HG03342 (cell line): ENCODE data around the gene MPPED2.

Experiments
- ATAC-seq: cut with Tn5 transposase; IDR thresholded peaks from one replicate; pipeline ENCODE4 v1.9.1; 2021; ENCODE audit warnings: mild to moderate bottlenecking, moderate library complexity; ENCODE audit not compliant: unreplicated experiment

The MPPED2 gene

GRCh38 chr11:30365793-30366517, 220.2 kb downstream of the MPPED2 start:
- ATAC-seq: no peak

- ATAC-seq: no peak
Measured at GRCh38 chr11:30364837-30365482, 221.2 kb downstream of the MPPED2 start.

GRCh38 chr11:30364139-30364836, 221.9 kb downstream of the MPPED2 start:
- ATAC-seq: no peak

GRCh38 chr11:30360741-30361140, 225.4 kb downstream of the MPPED2 start:
- no peak for ATAC-seq
